GM23338 (cell line): ENCODE measurements around the gene HS1BP3. TPM values are rescaled to one million over a fixed set of nuclear protein-coding genes. Genes with fewer than 3 reads are reported as not detected.

Source experiments
- ATAC-seq: fragments of 200-7000 bp; cut with Tn5 transposase; 3 replicates; pipeline ENCODE4 v1.9.1; 2020
- DNase-seq: peaks from one replicate; pipeline ENCODE4 v3.0.0-alpha.2; 2015; ENCODE audit warnings: low spot score
- H2AFZ ChIP-seq: fragments of 200-600 bp; sonication (generic); 2 replicates; pipeline ENCODE4 v1.8.0; 2016; ENCODE audit warnings: antibody characterized with exemption, mild to moderate bottlenecking, moderate library complexity
- H3F3A ChIP-seq: fragments of 200-600 bp; sonication (generic); replicated peaks from 2 replicates; pipeline ENCODE4 v1.8.0; 2017; ENCODE audit warnings: antibody characterized with exemption, mixed run types, low read depth
- H3K27ac ChIP-seq: fragments of 200-600 bp; sonication (generic); 2 replicates; pipeline ENCODE4 v1.6.1; 2016; ENCODE audit warnings: low read depth
- H3K27me3 ChIP-seq: fragments of 200-600 bp; sonication (generic); 2 replicates; pipeline ENCODE4 v1.8.0; 2016; ENCODE audit warnings: mild to moderate bottlenecking, mixed run types, moderate library complexity; ENCODE audit not compliant: insufficient read depth
- H3K36me3 ChIP-seq: fragments of 200-600 bp; sonication (generic); 2 replicates; pipeline ENCODE4 v1.8.0; 2016; ENCODE audit warnings: mild to moderate bottlenecking; ENCODE audit not compliant: insufficient read depth
- H3K4me1 ChIP-seq: fragments of 200-600 bp; sonication (generic); 2 replicates; pipeline ENCODE4 v1.8.0; 2016; ENCODE audit warnings: mild to moderate bottlenecking, moderate library complexity; ENCODE audit not compliant: insufficient read depth
- H3K4me2 ChIP-seq: fragments of 200-600 bp; sonication (generic); 2 replicates; pipeline ENCODE4 v1.7.1; 2017; ENCODE audit warnings: mixed run types
- H3K4me3 ChIP-seq: fragments of 200-600 bp; sonication (generic); 2 replicates; pipeline ENCODE4 v1.6.1; 2016; ENCODE audit warnings: mixed run types
- H3K79me2 ChIP-seq: fragments of 200-600 bp; sonication (generic); replicated peaks from 2 replicates; pipeline ENCODE4 v1.8.0; 2017; ENCODE audit warnings: mild to moderate bottlenecking; ENCODE audit not compliant: insufficient read depth
- H3K9me2 ChIP-seq: fragments of 200-600 bp; sonication (generic); 2 replicates; pipeline ENCODE4 v1.8.0; 2017; ENCODE audit not compliant: insufficient read depth
- H4K20me1 ChIP-seq: fragments of 200-600 bp; sonication (generic); replicated peaks from 2 replicates; pipeline ENCODE4 v1.8.0; 2017; ENCODE audit warnings: mild to moderate bottlenecking; ENCODE audit not compliant: insufficient read depth
- H3K27ac Mint-ChIP-seq: 2 replicates; pipeline ENCODE4 v1.8.0; 2020; ENCODE audit warnings: inconsistent platforms, mild to moderate bottlenecking, moderate library complexity, mixed read lengths
- H3K27me3 Mint-ChIP-seq: 3 replicates; pipeline ENCODE4 v1.8.0; 2022; ENCODE audit warnings: low read depth, mild to moderate bottlenecking, moderate library complexity, mixed read lengths, inconsistent platforms; ENCODE audit not compliant: insufficient read depth, poor library complexity
- H3K36me3 Mint-ChIP-seq: 3 replicates; pipeline ENCODE4 v1.8.0; 2021; ENCODE audit warnings: low read depth, mild to moderate bottlenecking, inconsistent platforms, moderate library complexity, mixed read lengths
- H3K4me1 Mint-ChIP-seq: 3 replicates; pipeline ENCODE4 v1.8.0; 2020; ENCODE audit warnings: mild to moderate bottlenecking, inconsistent platforms, mixed read lengths
- H3K4me3 Mint-ChIP-seq: 3 replicates; pipeline ENCODE4 v1.8.0; 2021; ENCODE audit warnings: moderate library complexity, mild to moderate bottlenecking, inconsistent platforms, mixed read lengths
- H3K9me3 Mint-ChIP-seq: 3 replicates; pipeline ENCODE4 v1.8.0; 2020; ENCODE audit warnings: moderate library complexity, mild to moderate bottlenecking, inconsistent platforms, mixed read lengths
- CREB1 ChIP-seq: fragments of 250-450 bp; sonication (Bioruptor Pico); IDR thresholded peaks from 2 replicates; pipeline ENCODE4 v1.5.0; 2020; ENCODE audit warnings: low read depth, mild to moderate bottlenecking, moderate library complexity
- EZH2 ChIP-seq: fragments of 200-600 bp; sonication (generic); IDR thresholded peaks from one replicate; pipeline ENCODE4 v1.8.0; 2017; ENCODE audit warnings: antibody characterized with exemption, mild to moderate bottlenecking, low read depth; ENCODE audit not compliant: unreplicated experiment
- EZH2phosphoT487 ChIP-seq: fragments of 200-600 bp; sonication (generic); IDR thresholded peaks from one replicate; pipeline ENCODE4 v1.8.1; 2018; ENCODE audit warnings: antibody characterized with exemption; ENCODE audit not compliant: unreplicated experiment
- JUNB ChIP-seq: IDR thresholded peaks from one replicate; pipeline ENCODE4 v1.6.1; 2016; ENCODE audit warnings: antibody characterized with exemption; ENCODE audit not compliant: unreplicated experiment
- NANOG ChIP-seq: IDR thresholded peaks from 2 replicates; pipeline ENCODE4 v1.6.1; 2016; ENCODE audit warnings: antibody characterized with exemption, borderline replicate concordance
- POLR2AphosphoS5 ChIP-seq: IDR thresholded peaks from 2 replicates; pipeline ENCODE4 v1.6.1; 2016; ENCODE audit warnings: antibody characterized with exemption, low read depth
- STAT1 ChIP-seq: IDR thresholded peaks from one replicate; pipeline ENCODE4 v1.6.1; 2016; ENCODE audit warnings: antibody characterized with exemption; ENCODE audit not compliant: unreplicated experiment
- ZNF114 ChIP-seq: fragments of 250-450 bp; sonication (Bioruptor Pico); IDR thresholded peaks from 2 replicates; pipeline ENCODE4 v1.5.0; 2020; ENCODE audit warnings: mild to moderate bottlenecking, moderate library complexity
- ZNF331 ChIP-seq: fragments of 250-450 bp; sonication (Bioruptor Pico); IDR thresholded peaks from 2 replicates; pipeline ENCODE4 v1.5.0; 2020; ENCODE audit warnings: low read depth, mild to moderate bottlenecking, moderate library complexity
- polyA plus RNA-seq: library from polyadenylated mRNA; unstranded; fragments of >200 nt; fragmentation: Nextera tagmentation; extraction: Ambion mirVana; gene quantifications from 2 replicates; pipeline ENCODE4 v1.2.1, GENCODE V29; 2016
- total RNA-seq: library from RNA; depleted of rRNA; stranded (reverse); fragments of >200 nt; shearing (Covaris generic); gene quantifications from 2 replicates; pipeline ENCODE4 v1.2.3, GENCODE V29; 2014
- TF ChIP-seq, protein P1 (sequence below): fragments of 250-450 bp; sonication (Bioruptor Pico); IDR thresholded peaks from 2 replicates; pipeline ENCODE4 v1.5.0; 2020; ENCODE audit warnings: mild to moderate bottlenecking, moderate library complexity
- TF ChIP-seq, protein P2 (sequence below): IDR thresholded peaks from one replicate; pipeline ENCODE4 v1.6.1; 2018; ENCODE audit warnings: antibody characterized with exemption; ENCODE audit not compliant: unreplicated experiment
- TF ChIP-seq, protein P3 (sequence below), 2 experiments: fragments of 200-600 bp in 1 of 2; sonication (generic) in 1 of 2; conservative IDR thresholded peaks; 2 replicates each; pipeline versions ENCODE4 v1.5.1 to v1.6.1; 2016 to 2017; ENCODE audit warnings: antibody characterized with exemption in 2 of 2, low read depth in 2 of 2, mild to moderate bottlenecking in 2 of 2, moderate library complexity in 1 of 2
- TF ChIP-seq, protein P4 (sequence below): IDR thresholded peaks from 2 replicates; pipeline ENCODE4 v1.6.1; 2016; ENCODE audit warnings: antibody characterized with exemption

The HS1BP3 gene
- total and polyA plus RNA-seq, 2 experiments from 2014 or later: 7.2 to 15.0 TPM

DNA sequence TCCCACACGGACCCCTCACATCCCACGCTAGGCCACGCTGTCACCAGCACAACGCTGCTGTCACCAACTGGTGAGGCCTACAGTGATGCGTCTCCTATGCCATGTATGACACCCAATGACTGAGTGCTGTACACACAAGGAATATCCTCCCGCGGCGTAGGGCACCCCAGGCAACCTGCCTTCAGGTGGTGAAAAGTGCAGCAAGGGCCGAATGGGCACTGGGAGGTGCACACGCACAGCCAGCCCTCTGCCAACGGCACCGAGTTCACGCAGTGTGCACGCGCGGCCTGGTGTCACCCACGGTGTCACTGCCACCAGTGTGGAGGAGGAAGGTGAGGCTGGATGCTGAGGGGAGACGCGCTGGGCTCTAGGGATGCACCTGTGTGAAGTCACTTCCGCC is 4.5 kb downstream of the HS1BP3 start:
- Histone ChIP-seq H3F3A (no peaks in the 10 kb centered on the region), H3K36me3 (no peaks in the 10 kb centered on the region), H3K4me2 (no peak overlapping the region), H3K4me3 (no peak overlapping the region), H3K27ac (no peak overlapping the region), H3K79me2 (no peaks in the 10 kb centered on the region), H3K9me2 (no peaks in the 10 kb centered on the region), H2AFZ (no peak overlapping the region), H3K27me3 (peaks cover 10% of the 10 kb centered on the region; the same call in 1 of the 2 replicates), H3K4me1 (peaks cover 10% of the 10 kb centered on the region), H4K20me1 (no peaks in the 10 kb centered on the region)
- no peak overlapping the region for H3K27ac Mint-ChIP-seq
- ATAC-seq: no peak
- H3K27me3 Mint-ChIP-seq: peaks cover 18% of the 10 kb centered on the region
- DNase-seq: no peak
- TF ChIP-seq JUNB (no peak), EZH2phosphoT487 (no peak), ZNF114 (CRISPR knock-in tag) (no peak), STAT1 (no peak), NANOG (no peak), EZH2 (no peak), ZNF331 (CRISPR knock-in tag) (no peak), POLR2AphosphoS5 (no peak), CREB1 (CRISPR knock-in tag) (no peak)
- TF ChIP-seq, protein P1, sequence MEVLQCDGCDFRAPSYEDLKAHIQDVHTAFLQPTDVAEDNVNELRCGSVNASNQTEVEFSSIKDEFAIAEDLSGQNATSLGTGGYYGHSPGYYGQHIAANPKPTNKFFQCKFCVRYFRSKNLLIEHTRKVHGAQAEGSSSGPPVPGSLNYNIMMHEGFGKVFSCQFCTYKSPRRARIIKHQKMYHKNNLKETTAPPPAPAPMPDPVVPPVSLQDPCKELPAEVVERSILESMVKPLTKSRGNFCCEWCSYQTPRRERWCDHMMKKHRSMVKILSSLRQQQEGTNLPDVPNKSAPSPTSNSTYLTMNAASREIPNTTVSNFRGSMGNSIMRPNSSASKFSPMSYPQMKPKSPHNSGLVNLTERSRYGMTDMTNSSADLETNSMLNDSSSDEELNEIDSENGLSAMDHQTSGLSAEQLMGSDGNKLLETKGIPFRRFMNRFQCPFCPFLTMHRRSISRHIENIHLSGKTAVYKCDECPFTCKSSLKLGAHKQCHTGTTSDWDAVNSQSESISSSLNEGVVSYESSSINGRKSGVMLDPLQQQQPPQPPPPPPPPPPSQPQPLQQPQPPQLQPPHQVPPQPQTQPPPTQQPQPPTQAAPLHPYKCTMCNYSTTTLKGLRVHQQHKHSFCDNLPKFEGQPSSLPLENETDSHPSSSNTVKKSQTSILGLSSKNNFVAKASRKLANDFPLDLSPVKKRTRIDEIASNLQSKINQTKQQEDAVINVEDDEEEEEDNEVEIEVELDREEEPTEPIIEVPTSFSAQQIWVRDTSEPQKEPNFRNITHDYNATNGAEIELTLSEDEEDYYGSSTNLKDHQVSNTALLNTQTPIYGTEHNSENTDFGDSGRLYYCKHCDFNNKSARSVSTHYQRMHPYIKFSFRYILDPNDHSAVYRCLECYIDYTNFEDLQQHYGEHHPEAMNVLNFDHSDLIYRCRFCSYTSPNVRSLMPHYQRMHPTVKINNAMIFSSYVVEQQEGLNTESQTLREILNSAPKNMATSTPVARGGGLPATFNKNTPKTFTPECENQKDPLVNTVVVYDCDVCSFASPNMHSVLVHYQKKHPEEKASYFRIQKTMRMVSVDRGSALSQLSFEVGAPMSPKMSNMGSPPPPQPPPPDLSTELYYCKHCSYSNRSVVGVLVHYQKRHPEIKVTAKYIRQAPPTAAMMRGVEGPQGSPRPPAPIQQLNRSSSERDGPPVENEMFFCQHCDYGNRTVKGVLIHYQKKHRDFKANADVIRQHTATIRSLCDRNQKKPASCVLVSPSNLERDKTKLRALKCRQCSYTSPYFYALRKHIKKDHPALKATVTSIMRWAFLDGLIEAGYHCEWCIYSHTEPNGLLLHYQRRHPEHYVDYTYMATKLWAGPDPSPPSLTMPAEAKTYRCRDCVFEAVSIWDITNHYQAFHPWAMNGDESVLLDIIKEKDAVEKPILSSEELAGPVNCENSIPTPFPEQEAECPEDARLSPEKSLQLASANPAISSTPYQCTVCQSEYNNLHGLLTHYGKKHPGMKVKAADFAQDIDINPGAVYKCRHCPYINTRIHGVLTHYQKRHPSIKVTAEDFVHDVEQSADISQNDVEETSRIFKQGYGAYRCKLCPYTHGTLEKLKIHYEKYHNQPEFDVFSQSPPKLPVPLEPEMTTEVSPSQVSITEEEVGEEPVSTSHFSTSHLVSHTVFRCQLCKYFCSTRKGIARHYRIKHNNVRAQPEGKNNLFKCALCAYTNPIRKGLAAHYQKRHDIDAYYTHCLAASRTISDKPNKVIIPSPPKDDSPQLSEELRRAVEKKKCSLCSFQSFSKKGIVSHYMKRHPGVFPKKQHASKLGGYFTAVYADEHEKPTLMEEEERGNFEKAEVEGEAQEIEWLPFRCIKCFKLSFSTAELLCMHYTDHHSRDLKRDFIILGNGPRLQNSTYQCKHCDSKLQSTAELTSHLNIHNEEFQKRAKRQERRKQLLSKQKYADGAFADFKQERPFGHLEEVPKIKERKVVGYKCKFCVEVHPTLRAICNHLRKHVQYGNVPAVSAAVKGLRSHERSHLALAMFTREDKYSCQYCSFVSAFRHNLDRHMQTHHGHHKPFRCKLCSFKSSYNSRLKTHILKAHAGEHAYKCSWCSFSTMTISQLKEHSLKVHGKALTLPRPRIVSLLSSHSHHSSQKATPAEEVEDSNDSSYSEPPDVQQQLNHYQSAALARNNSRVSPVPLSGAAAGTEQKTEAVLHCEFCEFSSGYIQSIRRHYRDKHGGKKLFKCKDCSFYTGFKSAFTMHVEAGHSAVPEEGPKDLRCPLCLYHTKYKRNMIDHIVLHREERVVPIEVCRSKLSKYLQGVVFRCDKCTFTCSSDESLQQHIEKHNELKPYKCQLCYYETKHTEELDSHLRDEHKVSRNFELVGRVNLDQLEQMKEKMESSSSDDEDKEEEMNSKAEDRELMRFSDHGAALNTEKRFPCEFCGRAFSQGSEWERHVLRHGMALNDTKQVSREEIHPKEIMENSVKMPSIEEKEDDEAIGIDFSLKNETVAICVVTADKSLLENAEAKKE (CRISPR knock-in tag): no peak
- TF ChIP-seq, protein P2, sequence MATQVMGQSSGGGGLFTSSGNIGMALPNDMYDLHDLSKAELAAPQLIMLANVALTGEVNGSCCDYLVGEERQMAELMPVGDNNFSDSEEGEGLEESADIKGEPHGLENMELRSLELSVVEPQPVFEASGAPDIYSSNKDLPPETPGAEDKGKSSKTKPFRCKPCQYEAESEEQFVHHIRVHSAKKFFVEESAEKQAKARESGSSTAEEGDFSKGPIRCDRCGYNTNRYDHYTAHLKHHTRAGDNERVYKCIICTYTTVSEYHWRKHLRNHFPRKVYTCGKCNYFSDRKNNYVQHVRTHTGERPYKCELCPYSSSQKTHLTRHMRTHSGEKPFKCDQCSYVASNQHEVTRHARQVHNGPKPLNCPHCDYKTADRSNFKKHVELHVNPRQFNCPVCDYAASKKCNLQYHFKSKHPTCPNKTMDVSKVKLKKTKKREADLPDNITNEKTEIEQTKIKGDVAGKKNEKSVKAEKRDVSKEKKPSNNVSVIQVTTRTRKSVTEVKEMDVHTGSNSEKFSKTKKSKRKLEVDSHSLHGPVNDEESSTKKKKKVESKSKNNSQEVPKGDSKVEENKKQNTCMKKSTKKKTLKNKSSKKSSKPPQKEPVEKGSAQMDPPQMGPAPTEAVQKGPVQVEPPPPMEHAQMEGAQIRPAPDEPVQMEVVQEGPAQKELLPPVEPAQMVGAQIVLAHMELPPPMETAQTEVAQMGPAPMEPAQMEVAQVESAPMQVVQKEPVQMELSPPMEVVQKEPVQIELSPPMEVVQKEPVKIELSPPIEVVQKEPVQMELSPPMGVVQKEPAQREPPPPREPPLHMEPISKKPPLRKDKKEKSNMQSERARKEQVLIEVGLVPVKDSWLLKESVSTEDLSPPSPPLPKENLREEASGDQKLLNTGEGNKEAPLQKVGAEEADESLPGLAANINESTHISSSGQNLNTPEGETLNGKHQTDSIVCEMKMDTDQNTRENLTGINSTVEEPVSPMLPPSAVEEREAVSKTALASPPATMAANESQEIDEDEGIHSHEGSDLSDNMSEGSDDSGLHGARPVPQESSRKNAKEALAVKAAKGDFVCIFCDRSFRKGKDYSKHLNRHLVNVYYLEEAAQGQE: no peak
- TF ChIP-seq, protein P3, sequence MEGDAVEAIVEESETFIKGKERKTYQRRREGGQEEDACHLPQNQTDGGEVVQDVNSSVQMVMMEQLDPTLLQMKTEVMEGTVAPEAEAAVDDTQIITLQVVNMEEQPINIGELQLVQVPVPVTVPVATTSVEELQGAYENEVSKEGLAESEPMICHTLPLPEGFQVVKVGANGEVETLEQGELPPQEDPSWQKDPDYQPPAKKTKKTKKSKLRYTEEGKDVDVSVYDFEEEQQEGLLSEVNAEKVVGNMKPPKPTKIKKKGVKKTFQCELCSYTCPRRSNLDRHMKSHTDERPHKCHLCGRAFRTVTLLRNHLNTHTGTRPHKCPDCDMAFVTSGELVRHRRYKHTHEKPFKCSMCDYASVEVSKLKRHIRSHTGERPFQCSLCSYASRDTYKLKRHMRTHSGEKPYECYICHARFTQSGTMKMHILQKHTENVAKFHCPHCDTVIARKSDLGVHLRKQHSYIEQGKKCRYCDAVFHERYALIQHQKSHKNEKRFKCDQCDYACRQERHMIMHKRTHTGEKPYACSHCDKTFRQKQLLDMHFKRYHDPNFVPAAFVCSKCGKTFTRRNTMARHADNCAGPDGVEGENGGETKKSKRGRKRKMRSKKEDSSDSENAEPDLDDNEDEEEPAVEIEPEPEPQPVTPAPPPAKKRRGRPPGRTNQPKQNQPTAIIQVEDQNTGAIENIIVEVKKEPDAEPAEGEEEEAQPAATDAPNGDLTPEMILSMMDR (conservative IDR thresholded peaks at IDR 0.05; ENCODE audit: low read depth in 2 of 2): no peak
- TF ChIP-seq, protein P4, sequence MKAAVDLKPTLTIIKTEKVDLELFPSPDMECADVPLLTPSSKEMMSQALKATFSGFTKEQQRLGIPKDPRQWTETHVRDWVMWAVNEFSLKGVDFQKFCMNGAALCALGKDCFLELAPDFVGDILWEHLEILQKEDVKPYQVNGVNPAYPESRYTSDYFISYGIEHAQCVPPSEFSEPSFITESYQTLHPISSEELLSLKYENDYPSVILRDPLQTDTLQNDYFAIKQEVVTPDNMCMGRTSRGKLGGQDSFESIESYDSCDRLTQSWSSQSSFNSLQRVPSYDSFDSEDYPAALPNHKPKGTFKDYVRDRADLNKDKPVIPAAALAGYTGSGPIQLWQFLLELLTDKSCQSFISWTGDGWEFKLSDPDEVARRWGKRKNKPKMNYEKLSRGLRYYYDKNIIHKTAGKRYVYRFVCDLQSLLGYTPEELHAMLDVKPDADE: no peak
- no peaks in the 10 kb centered on the region; the same call in 2 of the 3 replicates for H3K9me3 Mint-ChIP-seq
- H3K4me3 Mint-ChIP-seq: no peak overlapping the region
- peaks cover 20% of the 10 kb centered on the region for H3K4me1 Mint-ChIP-seq
- H3K36me3 Mint-ChIP-seq: no peaks in the 10 kb centered on the region; the same call in 1 of the 3 replicates
